Smooth muscle cell (in vitro differentiated cells): ENCODE results near the gene DUS1L. TPM values are rescaled to one million over a fixed set of nuclear protein-coding genes. Genes with fewer than 3 reads are reported as not detected.

Experiments
- DNase-seq: peaks from one replicate; lab custom pipeline; 2025; ENCODE audit not compliant: unreplicated experiment; lab: John Stamatoyannopoulos, UW
- H2AFZ ChIP-seq: fragments of 200-600 bp; sonication (generic); 2 replicates; pipeline ENCODE4 v1.6.0; 2016; ENCODE audit warnings: antibody characterized with exemption, low read depth, mild to moderate bottlenecking
- H3F3A ChIP-seq: fragments of 200-600 bp; sonication (generic); 2 replicates; pipeline ENCODE4 v1.6.0; 2017; ENCODE audit warnings: antibody characterized with exemption, low read depth
- H3K27ac ChIP-seq: fragments of 200-600 bp; sonication (generic); 2 replicates; pipeline ENCODE4 v1.5.1; 2016; ENCODE audit warnings: low read depth, mild to moderate bottlenecking
- H3K27me3 ChIP-seq: fragments of 200-600 bp; sonication (generic); 2 replicates; pipeline ENCODE4 v1.6.1; 2016; ENCODE audit warnings: low read depth, mild to moderate bottlenecking
- H3K36me3 ChIP-seq: fragments of 200-600 bp; sonication (generic); 2 replicates; pipeline ENCODE4 v1.5.1; 2016; ENCODE audit warnings: low read depth
- H3K4me1 ChIP-seq: fragments of 200-600 bp; sonication (generic); 2 replicates; pipeline ENCODE4 v1.5.1; 2016; ENCODE audit warnings: low read depth
- H3K4me2 ChIP-seq: fragments of 200-600 bp; sonication (generic); 2 replicates; pipeline ENCODE4 v1.6.0; 2016; ENCODE audit warnings: mild to moderate bottlenecking
- H3K4me3 ChIP-seq: fragments of 200-600 bp; sonication (generic); 2 replicates; pipeline ENCODE4 v1.5.1; 2016; ENCODE audit warnings: mild to moderate bottlenecking
- H3K79me2 ChIP-seq: fragments of 200-600 bp; sonication (generic); 2 replicates; pipeline ENCODE4 v1.6.0; 2016; ENCODE audit warnings: low read depth, mild to moderate bottlenecking
- H3K9ac ChIP-seq: fragments of 200-600 bp; sonication (generic); 2 replicates; pipeline ENCODE4 v1.6.0; 2016; ENCODE audit warnings: low read depth
- H3K9me3 ChIP-seq: fragments of 200-600 bp; sonication (generic); replicated peaks from 2 replicates; pipeline ENCODE4 v1.5.1; 2016; ENCODE audit warnings: low read depth
- H4K20me1 ChIP-seq: fragments of 200-600 bp; sonication (generic); 2 replicates; pipeline ENCODE4 v1.6.0; 2016; ENCODE audit warnings: low read depth
- WGBS: methylation state at CpG from one replicate; pipeline ENCODE4 v1.1.7; 2016; ENCODE audit warnings: low lambda C conversion rate; 5-methylcytosine and 5-hydroxymethylcytosine counted together
- polyA plus RNA-seq: library from polyadenylated mRNA; unstranded; fragments of >200 nt; fragmentation: Nextera tagmentation; extraction: Ambion mirVana; gene quantifications from 2 replicates; pipeline ENCODE4 v1.2.1, GENCODE V29; 2016
- total RNA-seq: library from RNA; depleted of rRNA; stranded (reverse); fragments of >200 nt; gene quantifications from 2 replicates; pipeline ENCODE4 v1.2.3, GENCODE V29; 2014
- TF ChIP-seq, protein P1 (sequence below): fragments of 200-600 bp; sonication (generic); IDR thresholded peaks from 2 replicates; pipeline ENCODE4 v1.5.1; 2017; ENCODE audit warnings: borderline replicate concordance, mild to moderate bottlenecking, antibody characterized with exemption; ENCODE audit not compliant: insufficient read depth, poor library complexity, severe bottlenecking

Gene DUS1L
- total and polyA plus RNA-seq, 2 experiments from 2014 or later: 49.4 to 125 TPM

- Histone ChIP-seq H3K36me3 (no peaks in the 10 kb centered on the region), H3K79me2 (peaks cover 23% of the 10 kb centered on the region), H2AFZ (no peak overlapping the region), H3K4me2 (peak overlapping the region; percentile 91), H3K4me3 (peak overlapping the region; percentile 55), H3F3A (no peaks in the 10 kb centered on the region), H4K20me1 (peaks cover 7% of the 10 kb centered on the region), H3K4me1 (peaks cover 16% of the 10 kb centered on the region), H3K27me3 (no peaks in the 10 kb centered on the region), H3K27ac (no peak overlapping the region), H3K9me3 (no peaks in the 10 kb centered on the region), H3K9ac (peak overlapping the region; percentile 65)
- TF ChIP-seq, protein P1, sequence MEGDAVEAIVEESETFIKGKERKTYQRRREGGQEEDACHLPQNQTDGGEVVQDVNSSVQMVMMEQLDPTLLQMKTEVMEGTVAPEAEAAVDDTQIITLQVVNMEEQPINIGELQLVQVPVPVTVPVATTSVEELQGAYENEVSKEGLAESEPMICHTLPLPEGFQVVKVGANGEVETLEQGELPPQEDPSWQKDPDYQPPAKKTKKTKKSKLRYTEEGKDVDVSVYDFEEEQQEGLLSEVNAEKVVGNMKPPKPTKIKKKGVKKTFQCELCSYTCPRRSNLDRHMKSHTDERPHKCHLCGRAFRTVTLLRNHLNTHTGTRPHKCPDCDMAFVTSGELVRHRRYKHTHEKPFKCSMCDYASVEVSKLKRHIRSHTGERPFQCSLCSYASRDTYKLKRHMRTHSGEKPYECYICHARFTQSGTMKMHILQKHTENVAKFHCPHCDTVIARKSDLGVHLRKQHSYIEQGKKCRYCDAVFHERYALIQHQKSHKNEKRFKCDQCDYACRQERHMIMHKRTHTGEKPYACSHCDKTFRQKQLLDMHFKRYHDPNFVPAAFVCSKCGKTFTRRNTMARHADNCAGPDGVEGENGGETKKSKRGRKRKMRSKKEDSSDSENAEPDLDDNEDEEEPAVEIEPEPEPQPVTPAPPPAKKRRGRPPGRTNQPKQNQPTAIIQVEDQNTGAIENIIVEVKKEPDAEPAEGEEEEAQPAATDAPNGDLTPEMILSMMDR: no peak
- DNase-seq: no peak
- WGBS: 45% methylated on average over 11 of the region's 19 CpGs
Measured at GRCh38 chr17:82052638-82053059, 13.0 kb downstream of the DUS1L start.

DNA sequence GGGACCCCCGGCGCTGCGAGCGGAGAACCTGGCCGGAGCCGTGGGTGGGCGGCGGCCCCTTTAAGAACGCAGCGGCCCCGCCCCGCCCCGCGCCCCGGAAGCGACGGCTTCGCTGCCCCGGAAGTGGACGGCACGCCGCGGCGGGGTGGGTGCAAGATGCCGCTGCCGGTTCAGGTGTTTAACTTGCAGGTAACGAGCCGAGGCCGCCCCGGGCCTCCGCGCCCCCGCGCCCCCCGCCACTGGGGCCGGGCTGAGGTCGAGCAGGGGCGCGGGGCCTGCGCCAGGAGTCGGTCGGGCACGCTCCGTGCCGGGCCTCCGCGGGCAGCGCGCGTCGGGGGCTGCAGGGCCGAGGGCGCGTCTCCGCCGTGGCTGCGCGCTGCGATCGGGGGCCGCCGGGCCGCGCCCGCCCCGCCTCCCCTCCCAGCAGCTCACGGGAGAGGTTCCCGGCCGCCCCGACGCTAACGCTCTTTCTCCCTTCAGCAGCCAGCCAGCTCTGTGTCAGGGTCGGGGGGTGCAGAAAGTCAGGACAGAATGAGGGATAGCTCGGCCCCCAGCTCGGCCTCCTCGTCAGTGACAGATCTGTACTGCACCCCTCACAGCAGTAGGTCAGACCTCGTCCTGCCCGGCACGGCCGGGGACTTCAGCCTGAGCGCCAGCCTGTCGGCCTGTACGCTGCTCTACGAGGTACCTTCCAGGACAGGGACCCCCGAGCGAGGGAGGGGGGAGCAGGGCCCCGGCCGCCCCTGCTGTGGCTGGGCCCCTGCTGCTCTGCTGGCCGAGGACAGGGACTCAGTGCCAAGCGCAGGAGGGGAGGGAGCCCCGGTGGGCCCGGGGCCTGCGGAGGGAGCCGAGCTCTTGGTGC is 13.6 kb downstream of the DUS1L start, which contains the start of the genes GPS1 and RFNG:
Gene GPS1, plus strand, starts transcription at position 123 of the 862 bp plus-strand sequence. Its CDS starts 34 bp downstream, at position 157.
Gene RFNG, minus strand, starts transcription at position 36 of the 862 bp plus-strand sequence. CDS start 45 bp downstream, outside the sequence.
- WGBS: 2% methylated on average over 60 of the region's 94 CpGs
- Histone ChIP-seq H4K20me1 (peaks cover 7% of the 10 kb centered on the region), H3K36me3 (no peaks in the 10 kb centered on the region), H3F3A (no peaks in the 10 kb centered on the region), H3K27ac (no peak within 1 kb of the TSS), H3K4me3 (peak within 1 kb of the TSS; percentile 55), H3K9me3 (no peaks in the 10 kb centered on the region), H2AFZ (peak within 1 kb of the TSS; percentile 19), H3K9ac (peak within 1 kb of the TSS; percentile 68), H3K79me2 (peaks cover 23% of the 10 kb centered on the region), H3K27me3 (no peaks in the 10 kb centered on the region), H3K4me1 (peaks cover 16% of the 10 kb centered on the region), H3K4me2 (peak within 1 kb of the TSS; percentile 91)
- no peak for DNase-seq
- TF ChIP-seq, protein P1: no peak

DNA sequence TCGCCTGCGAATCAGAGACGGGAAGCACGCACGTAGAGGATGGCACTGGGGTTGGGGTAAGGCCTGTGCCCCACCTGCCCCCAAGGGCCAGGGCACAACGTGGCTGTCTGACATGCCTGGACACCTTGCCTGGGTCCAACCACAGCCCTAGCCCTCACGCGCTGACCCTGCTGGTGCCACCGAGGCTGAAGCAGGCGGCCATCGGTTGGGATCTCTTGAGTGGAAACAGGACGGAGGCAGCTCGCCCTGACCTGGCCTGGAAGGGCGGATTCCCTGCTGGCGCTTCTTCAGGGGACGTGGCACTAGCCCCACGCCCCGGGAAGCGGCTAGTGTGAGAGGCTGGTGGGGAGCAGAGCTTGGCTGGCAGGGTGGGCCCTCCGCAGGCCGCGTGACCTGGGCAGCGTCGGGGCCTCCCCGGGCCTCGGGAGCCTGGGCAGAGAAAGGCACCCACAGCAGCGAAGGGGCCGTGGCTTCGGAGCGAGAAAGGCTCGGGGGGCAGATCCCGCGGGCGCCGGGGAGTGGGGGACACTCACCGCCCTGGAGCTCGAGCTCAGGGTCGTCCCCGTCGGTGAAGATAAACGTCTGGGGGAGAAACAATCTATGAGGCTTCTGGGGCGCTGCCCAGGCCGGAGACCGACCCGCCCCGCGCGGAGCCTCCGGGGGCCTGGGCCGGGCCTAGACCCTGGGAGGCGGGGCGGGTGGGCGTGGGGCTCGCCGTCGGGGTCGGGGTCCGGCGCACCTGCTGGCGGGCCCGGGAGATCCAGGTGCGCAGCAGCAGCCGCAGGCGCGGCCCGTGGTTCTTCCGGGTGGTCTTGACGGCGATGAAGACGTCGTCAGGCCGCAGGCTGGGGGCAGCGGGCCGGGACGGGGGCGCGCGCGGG is 14.6 kb downstream of the DUS1L start:
- peak overlapping the region; percentile 87 for H3K4me2 ChIP-seq
- DNase-seq: no peak
- H3K4me3 ChIP-seq: peak overlapping the region; percentile 55
- H4K20me1 ChIP-seq: peaks cover 7% of the 10 kb centered on the region
- peaks cover 23% of the 10 kb centered on the region for H3K79me2 ChIP-seq
- H3K9me3 ChIP-seq: no peaks in the 10 kb centered on the region
- TF ChIP-seq, protein P1: no peak
- H3K36me3 ChIP-seq: no peaks in the 10 kb centered on the region
- peaks cover 16% of the 10 kb centered on the region for H3K4me1 ChIP-seq
- H3K9ac ChIP-seq: peak overlapping the region; percentile 68
- H3K27me3 ChIP-seq: no peaks in the 10 kb centered on the region
- WGBS: 36% methylated on average over 30 of the region's 79 CpGs
- peak overlapping the region; percentile 19 for H2AFZ ChIP-seq
- H3K27ac ChIP-seq: no peak overlapping the region
- H3F3A ChIP-seq: no peaks in the 10 kb centered on the region
